Measurements from ENCODE around the gene UPF3A. TPM values are rescaled to one million over a fixed set of nuclear protein-coding genes. Genes with fewer than 3 reads are reported as not detected.
A peak's percentile ranks its signal among the peaks of the same experiment; 100 is the strongest.
"Not testable (repeated sequence)": the region's sequence is repeated elsewhere in the genome, so short reads cannot be mapped to it uniquely, and the experiment has no call there.

The UPF3A gene, protein sequence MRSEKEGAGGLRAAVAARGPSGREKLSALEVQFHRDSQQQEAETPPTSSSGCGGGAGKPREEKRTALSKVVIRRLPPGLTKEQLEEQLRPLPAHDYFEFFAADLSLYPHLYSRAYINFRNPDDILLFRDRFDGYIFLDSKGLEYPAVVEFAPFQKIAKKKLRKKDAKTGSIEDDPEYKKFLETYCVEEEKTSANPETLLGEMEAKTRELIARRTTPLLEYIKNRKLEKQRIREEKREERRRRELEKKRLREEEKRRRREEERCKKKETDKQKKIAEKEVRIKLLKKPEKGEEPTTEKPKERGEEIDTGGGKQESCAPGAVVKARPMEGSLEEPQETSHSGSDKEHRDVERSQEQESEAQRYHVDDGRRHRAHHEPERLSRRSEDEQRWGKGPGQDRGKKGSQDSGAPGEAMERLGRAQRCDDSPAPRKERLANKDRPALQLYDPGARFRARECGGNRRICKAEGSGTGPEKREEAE
- 14.9 TPM for total RNA-seq

DNA sequence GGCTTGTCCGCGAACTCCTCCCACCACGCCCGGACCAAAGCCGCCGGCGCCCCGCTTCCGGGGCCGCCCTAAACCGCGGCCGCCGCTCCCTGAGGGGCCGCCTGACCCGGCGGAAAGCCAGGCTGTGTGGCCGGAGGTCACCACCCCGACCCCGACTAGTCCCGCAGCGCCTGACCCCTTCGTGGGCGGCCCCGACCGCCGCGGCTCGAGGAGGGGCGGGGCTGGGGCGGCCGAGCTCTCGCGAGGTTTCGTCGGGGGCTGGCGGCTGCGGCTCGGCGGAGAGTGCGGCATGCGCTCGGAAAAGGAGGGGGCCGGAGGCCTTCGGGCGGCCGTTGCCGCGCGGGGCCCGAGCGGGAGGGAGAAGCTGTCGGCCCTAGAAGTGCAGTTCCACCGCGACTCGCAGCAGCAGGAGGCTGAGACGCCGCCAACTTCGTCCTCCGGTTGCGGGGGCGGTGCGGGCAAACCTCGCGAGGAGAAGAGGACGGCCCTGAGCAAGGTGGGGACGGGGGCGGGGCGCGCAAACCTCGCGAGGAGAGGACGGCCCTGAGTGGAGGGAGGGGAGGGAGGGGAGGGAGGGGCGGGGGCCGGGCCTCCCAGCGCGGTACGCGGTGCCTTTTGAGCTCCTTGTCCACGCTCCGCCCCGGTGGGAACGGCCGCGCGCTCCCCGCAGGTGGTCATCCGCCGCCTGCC, at the start of gene UPF3A:
TSS of gene UPF3A (plus strand) at position 251 of the 690 bp plus-strand sequence. CDS start at position 290, 39 bp downstream.
- Histone ChIP-seq H3K27me3 (ENCODE audit: insufficient read depth, low read length) (no peaks in the 10 kb centered on the region), H3K4me1 (ENCODE audit: insufficient read depth, low read length) (peaks cover 28% of the 10 kb centered on the region), H3K9me3 (ENCODE audit: low read depth, low read length) (no peaks in the 10 kb centered on the region), H3K4me3 (ENCODE audit: low read length) (peak within 1 kb of the TSS; percentile 74)

DNA sequence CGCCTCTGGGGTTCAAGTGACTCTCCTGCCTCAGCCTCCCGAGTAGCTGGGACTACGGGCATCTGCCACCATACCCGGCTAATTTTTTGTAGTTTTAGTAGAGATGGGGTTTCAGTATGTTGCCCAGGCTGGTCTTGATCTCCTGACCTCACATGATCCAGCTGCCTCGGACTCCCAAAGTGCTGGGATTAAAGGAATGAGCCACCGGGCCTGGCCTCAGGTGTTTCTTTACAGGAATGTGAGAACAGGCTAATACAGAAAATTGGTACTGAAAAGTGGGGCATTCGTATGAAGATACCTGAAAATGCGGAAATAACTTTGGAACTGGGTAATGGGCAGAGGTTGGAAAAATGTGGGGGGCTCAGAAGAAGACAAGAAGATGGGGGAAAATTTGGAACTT, 49.5 kb upstream of the UPF3A start:
- Histone ChIP-seq H3K4me3 (ENCODE audit: low read length) (no peak overlapping the region), H3K4me1 (ENCODE audit: insufficient read depth, low read length) (peaks cover 27% of the 10 kb centered on the region), H3K9me3 (ENCODE audit: low read depth, low read length) (no peaks in the 10 kb centered on the region), H3K27me3 (ENCODE audit: insufficient read depth, low read length) (no peaks in the 10 kb centered on the region)

GRCh38 chr13:114234266-114234644, 47.1 kb upstream of the UPF3A start:
- H3K27me3 ChIP-seq (ENCODE audit: insufficient read depth, low read length) = no peaks in the 10 kb centered on the region
- peak overlapping the region; percentile 76 for H3K4me3 ChIP-seq (ENCODE audit: low read length)
- peaks cover 23% of the 10 kb centered on the region for H3K4me1 ChIP-seq (ENCODE audit: insufficient read depth, low read length)
- no peaks in the 10 kb centered on the region for H3K9me3 ChIP-seq (ENCODE audit: low read depth, low read length)

DNA sequence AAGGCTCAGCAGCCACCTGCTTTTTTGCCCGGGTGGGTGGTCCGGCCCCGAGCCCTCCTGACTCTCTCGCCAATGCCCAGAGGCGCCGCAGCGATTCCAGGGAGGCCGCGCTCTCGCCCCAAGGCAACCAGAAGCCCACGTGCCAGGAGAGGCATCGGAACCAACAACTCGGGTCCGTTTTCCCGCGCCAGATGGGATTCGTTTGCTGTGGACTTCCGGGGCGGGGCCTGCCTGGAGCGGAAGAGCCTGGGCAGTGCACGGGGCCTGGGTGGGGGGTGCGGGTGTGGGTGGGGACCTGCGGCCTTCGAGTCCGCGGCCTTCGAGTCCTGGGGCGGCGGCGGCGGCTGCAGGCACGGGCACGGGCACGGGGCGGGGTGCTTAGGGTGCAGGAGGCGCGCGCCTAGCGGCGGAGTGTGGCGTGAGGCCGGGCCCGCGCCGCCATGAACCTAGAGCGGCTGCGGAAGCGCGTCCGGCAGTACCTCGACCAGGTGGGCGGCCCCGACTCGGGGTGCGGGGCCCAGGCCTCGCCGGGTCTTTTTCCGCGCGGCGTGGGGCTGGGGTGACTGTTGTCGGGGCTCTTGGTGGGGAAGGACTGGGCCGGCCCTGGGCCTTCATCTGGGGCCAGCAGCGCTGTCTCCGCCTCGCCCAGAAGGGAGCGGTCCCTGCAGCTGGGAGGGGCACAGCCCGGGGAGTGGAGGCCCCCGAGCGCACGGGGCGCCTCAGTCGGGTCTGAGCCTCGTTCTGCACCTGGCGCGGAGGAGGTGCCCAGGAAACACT, 46.6 kb upstream of the UPF3A start, which contains the start of gene CDC16:
TSS of gene CDC16 (plus strand) at position 253 of the 777 bp plus-strand sequence. CDS start at position 441, 188 bp downstream.
- Histone ChIP-seq H3K4me1 (ENCODE audit: insufficient read depth, low read length) (peaks cover 17% of the 10 kb centered on the region), H3K4me3 (ENCODE audit: low read length) (peak within 1 kb of the TSS; percentile 76), H3K9me3 (ENCODE audit: low read depth, low read length) (no peaks in the 10 kb centered on the region), H3K27me3 (ENCODE audit: insufficient read depth, low read length) (no peaks in the 10 kb centered on the region)

DNA sequence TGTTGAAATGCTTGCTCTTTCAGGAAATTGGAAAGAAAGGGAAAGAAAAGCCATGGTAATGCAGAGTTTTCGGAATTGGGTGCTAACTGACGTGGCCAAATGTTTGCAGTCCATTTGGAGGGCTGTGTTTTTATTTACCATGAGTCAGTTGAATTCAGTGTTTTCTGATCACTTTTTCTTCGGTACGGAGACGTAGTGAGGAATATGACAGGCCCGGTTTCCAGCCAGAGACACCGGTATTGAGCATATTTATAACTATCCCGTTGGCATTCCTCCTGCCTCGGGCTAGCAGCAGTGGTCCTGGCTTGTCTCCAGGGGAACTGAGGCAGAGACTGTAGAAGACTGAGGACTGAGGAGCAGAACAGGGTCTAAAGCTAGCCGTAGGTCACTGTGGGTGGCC, 45.7 kb upstream of the UPF3A start:
- H3K4me3 ChIP-seq (ENCODE audit: low read length) = peak overlapping the region; percentile 76

DNA sequence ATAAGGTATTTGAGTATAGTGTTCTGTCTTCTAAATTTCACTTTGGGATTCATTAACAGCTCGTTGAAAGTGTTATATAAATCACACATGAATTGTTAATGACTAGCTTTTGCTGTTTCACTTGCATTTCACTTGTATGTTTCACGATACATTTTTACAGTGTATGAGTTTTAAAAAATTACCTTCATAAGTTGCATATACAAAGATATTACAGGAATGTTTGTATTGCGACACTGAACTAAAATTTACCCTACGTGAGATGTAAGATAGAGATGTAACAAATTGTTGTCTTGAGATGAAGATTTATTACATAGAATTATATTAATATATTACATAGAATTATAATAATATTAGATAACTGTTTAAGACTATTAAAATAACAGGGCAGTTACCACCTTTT, 45.2 kb upstream of the UPF3A start:
- Histone ChIP-seq H3K4me1 (ENCODE audit: insufficient read depth, low read length) (peaks cover 10% of the 10 kb centered on the region), H3K27me3 (ENCODE audit: insufficient read depth, low read length) (no peaks in the 10 kb centered on the region), H3K4me3 (ENCODE audit: low read length) (no peak overlapping the region), H3K9me3 (ENCODE audit: low read depth, low read length) (no peaks in the 10 kb centered on the region)

More for the DNA sequence above, 45.7 kb upstream of the UPF3A start:
- Histone ChIP-seq H3K9me3 (ENCODE audit: low read depth, low read length) (no peaks in the 10 kb centered on the region), H3K4me1 (ENCODE audit: insufficient read depth, low read length) (peaks cover 10% of the 10 kb centered on the region), H3K27me3 (ENCODE audit: insufficient read depth, low read length) (no peaks in the 10 kb centered on the region)

DNA sequence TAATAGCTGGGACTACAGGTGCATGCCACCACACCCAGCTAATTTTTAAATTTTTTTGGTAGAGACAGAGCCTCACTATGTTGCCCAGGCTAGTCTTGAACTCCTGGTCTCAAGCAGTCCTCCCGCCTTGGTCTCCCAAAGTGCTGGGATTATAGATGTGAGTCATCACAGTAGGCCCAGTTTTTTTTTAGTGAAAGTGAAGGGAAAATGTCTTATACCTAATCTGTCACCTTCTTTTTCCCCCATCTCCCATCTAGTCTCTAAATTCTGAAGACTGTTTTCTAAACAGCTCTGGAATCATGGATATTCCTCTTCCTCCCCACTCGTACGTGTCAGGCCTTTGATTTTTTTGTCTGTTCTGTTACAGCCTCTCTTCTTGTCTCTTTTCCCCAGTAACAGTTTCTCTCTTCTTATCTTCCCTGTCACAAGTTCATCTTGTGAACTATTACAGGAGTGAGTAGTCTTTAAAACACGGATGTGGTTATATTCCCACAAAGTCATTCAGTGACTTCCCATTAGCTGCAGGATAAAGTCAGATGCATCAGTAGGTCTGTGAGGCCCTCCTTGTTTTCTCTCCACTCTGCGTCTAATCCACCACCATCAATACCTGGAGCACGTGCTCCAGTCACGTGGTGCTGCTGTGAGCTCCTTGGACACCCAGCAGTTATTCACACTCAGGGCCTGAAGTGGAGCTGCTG, 43.8 kb upstream of the UPF3A start:
- Histone ChIP-seq H3K4me1 (ENCODE audit: insufficient read depth, low read length) (peaks cover 10% of the 10 kb centered on the region), H3K4me3 (ENCODE audit: low read length) (no peak overlapping the region), H3K9me3 (ENCODE audit: low read depth, low read length) (no peaks in the 10 kb centered on the region), H3K27me3 (ENCODE audit: insufficient read depth, low read length) (no peaks in the 10 kb centered on the region)

DNA sequence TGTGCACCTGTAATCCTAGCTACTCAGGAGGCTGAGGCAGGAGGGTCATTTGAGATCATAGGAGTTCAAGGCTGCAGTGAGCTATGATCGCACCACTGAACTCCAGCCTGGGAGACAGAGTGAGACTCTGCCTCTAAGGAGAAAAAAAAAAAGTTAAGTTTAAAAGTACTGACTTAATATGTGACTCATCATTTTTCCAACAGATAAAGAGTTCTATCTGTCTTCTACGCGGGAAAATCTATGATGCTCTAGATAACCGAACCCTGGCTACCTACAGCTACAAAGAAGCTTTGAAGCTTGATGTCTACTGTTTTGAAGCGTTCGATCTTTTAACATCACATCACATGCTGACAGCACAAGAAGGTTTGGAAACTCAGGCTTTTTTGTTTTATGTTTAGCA, 39.5 kb upstream of the UPF3A start:
- H3K4me3 ChIP-seq (ENCODE audit: low read length) = no peak overlapping the region
- H3K4me1 ChIP-seq (ENCODE audit: insufficient read depth, low read length) = no peaks in the 10 kb centered on the region
- H3K9me3 ChIP-seq (ENCODE audit: low read depth, low read length) = no peaks in the 10 kb centered on the region
- H3K27me3 ChIP-seq (ENCODE audit: insufficient read depth, low read length) = no peaks in the 10 kb centered on the region

DNA sequence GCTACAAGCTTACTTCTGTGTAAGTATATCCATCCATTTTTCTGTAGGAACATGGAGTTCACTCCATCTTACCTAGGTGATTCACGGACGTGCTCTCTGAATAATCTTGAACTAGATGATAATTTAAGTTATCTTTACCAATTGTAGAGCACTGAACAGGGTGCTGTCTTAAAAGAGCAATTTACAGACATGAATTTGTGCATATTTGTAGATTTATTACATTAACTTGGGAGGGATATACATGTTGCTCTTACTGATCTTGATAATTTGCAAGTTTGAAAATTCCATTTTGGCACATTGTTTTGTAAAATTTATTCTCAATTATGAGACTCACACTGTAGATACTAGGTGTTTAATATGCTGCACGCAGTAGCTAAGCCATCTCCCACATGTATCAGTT, 37.4 kb upstream of the UPF3A start:
- no peaks in the 10 kb centered on the region for H3K9me3 ChIP-seq (ENCODE audit: low read depth, low read length)
- no peak overlapping the region for H3K4me3 ChIP-seq (ENCODE audit: low read length)

DNA sequence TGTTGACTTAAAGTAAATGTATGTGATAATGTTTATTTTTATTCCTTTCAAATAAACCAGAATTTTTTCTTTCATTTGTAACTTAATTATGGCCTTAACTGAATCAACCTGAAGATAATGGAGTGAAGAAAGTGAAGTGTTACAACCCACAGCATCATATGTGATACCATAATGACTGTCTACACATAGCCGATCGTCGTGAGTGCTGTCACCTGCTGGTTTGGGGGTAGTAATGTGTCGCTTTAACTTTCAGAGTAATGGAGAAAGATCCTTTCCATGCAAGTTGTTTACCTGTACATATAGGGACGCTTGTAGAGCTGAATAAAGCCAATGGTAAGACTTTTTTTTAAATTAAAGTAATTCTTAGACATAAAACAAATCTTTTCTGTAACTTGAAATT, 36.8 kb upstream of the UPF3A start:
- H3K27me3 ChIP-seq (ENCODE audit: insufficient read depth, low read length) = no peaks in the 10 kb centered on the region
- H3K4me1 ChIP-seq (ENCODE audit: insufficient read depth, low read length) = no peaks in the 10 kb centered on the region
- H3K9me3 ChIP-seq (ENCODE audit: low read depth, low read length) = no peaks in the 10 kb centered on the region
- H3K4me3 ChIP-seq (ENCODE audit: low read length) = no peak overlapping the region

More for the DNA sequence above, 37.4 kb upstream of the UPF3A start:
- Histone ChIP-seq H3K4me1 (ENCODE audit: insufficient read depth, low read length) (no peaks in the 10 kb centered on the region), H3K27me3 (ENCODE audit: insufficient read depth, low read length) (no peaks in the 10 kb centered on the region)

GRCh38 chr13:114248011-114248410, 33.4 kb upstream of the UPF3A start:
- Histone ChIP-seq H3K4me1 (ENCODE audit: insufficient read depth, low read length) (no peaks in the 10 kb centered on the region), H3K9me3 (ENCODE audit: low read depth, low read length) (no peaks in the 10 kb centered on the region), H3K4me3 (ENCODE audit: low read length) (no peak overlapping the region), H3K27me3 (ENCODE audit: insufficient read depth, low read length) (no peaks in the 10 kb centered on the region)

GRCh38 chr13:114249077-114249476, 32.3 kb upstream of the UPF3A start:
- Histone ChIP-seq H3K9me3 (ENCODE audit: low read depth, low read length) (no peaks in the 10 kb centered on the region), H3K4me3 (ENCODE audit: low read length) (no peak overlapping the region), H3K4me1 (ENCODE audit: insufficient read depth, low read length) (no peaks in the 10 kb centered on the region), H3K27me3 (ENCODE audit: insufficient read depth, low read length) (no peaks in the 10 kb centered on the region)

- H3K27me3 ChIP-seq (ENCODE audit: insufficient read depth, low read length); H3K4me1 ChIP-seq (ENCODE audit: insufficient read depth, low read length); H3K9me3 ChIP-seq (ENCODE audit: low read depth, low read length); H3K4me3 ChIP-seq (ENCODE audit: low read length): not testable (repeated sequence)
Observed at GRCh38 chr13:114251639-114252440, 29.6 kb upstream of the UPF3A start.

- Histone ChIP-seq H3K9me3 (ENCODE audit: low read depth, low read length) (no peaks in the 10 kb centered on the region), H3K27me3 (ENCODE audit: insufficient read depth, low read length) (no peaks in the 10 kb centered on the region), H3K4me3 (ENCODE audit: low read length) (no peak overlapping the region), H3K4me1 (ENCODE audit: insufficient read depth, low read length) (peaks cover 9% of the 10 kb centered on the region)
Observed at GRCh38 chr13:114256547-114256946, 24.9 kb upstream of the UPF3A start.

Measured in mononuclear cell (primary cell).